AG09319 (cell line): ENCODE data around the gene R3HDM2.

Experiments
- DNase-seq: peaks from one replicate; pipeline ENCODE4 v3.0.0-alpha.2; 2010; ENCODE audit warnings: low read depth; ENCODE audit errors: extremely low read depth
- CTCF ChIP-seq: IDR thresholded peaks from 2 replicates; pipeline ENCODE4 v1.5.1; 2011; ENCODE audit warnings: low read depth, mild to moderate bottlenecking, inconsistent platforms, low read length, moderate library complexity

The R3HDM2 gene

DNA sequence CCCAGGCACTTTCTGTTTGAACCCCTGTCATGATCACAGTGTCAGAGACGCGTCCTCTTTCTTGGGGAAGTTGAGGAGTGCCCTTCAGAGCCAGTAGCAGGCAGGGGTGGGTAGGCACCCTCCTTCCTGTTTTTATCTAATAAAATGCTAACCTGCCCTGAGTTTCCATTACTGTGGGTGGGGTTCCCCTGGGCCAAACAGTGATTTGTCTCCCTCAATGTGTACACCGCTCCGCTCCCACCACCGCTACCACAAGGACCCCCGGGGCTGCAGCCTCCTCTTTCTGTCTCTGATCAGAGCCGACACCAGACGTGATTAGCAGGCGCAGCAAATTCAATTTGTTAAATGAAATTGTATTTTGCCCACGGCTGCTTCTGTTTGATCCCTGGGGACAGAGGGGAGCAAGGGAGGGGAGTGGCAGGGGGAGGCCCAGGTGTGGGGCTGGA lies 196.2 kb downstream of the R3HDM2 start:
- no peak for DNase-seq
- TF ChIP-seq CTCF, result no peak

DNA sequence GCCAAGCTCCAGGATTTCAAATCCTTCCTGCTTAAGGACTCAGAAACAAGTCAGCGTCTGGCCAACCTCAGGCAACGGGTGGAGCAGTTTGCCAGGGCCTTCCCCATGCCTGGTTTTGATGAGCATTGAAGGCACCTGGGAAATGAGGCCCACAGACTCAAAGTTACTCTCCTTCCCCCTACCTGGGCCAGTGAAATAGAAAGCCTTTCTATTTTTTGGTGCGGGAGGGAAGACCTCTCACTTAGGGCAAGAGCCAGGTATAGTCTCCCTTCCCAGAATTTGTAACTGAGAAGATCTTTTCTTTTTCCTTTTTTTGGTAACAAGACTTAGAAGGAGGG lies 196.6 kb downstream of the R3HDM2 start:
- no peak for TF ChIP-seq CTCF
- no peak for DNase-seq

DNA sequence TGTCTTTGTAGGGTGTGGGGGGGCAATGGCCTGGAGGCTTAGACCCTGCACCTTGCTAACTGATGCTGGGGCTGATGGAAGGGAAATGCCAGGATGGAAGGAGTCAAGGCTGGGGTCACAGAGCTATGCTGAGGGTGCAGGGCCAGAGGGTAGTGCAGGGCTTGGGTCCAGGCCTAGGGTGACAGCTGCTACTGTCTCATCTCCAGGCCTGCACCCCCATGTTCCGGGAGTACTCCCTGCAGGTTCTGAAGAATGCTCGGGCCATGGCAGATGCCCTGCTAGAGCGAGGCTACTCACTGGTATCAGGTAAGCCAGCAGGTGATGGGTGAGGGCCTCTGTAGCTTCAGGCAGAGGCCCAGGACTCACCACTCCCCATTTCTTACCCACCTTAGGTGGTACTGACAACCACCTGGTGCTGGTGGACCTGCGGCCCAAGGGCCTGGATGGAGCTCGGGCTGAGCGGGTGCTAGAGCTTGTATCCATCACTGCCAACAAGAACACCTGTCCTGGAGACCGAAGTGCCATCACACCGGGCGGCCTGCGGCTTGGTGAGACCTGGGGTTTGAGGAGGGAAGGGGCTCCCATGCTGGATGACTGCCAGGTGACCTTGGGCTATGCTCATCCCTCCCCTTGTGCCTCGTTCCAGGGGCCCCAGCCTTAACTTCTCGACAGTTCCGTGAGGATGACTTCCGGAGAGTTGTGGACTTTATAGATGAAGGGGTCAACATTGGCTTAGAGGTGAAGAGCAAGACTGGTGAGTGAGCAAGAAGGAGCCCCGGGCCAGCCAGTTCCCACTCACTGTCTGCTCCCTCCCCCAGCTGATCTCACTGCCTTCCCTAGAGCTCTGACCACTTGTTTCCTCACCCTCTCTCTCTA lies 197.2 kb downstream of the R3HDM2 start:
- no peak for TF ChIP-seq CTCF
- no peak for DNase-seq

DNA sequence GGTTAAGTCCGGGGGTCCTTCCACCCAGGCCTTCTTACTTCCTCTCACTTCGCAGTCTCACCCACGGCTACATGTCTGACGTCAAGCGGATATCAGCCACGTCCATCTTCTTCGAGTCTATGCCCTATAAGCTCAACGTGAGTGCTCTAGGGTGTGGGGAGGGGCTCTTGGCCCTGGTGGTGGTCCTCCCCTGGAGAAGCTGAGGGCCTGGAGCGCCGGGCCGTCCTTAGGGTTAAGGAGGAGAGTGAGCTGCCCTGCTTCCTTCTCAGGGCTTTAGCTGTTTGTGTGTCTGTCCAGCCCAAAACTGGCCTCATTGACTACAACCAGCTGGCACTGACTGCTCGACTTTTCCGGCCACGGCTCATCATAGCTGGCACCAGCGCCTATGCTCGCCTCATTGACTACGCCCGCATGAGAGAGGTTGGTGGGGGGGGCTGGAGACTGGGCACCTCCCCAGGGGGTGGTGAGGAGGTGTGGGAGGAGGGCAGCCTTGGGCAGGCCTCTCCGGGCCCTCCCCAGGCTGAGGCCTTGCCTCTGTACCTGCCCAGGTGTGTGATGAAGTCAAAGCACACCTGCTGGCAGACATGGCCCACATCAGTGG lies 198.6 kb downstream of the R3HDM2 start:
- no peak for TF ChIP-seq CTCF
- no peak for DNase-seq

- no peak for DNase-seq
- no peak for TF ChIP-seq CTCF
These were observed 199.4 kb downstream of the R3HDM2 start for GRCh38 chr12:57231276-57232021.

DNA sequence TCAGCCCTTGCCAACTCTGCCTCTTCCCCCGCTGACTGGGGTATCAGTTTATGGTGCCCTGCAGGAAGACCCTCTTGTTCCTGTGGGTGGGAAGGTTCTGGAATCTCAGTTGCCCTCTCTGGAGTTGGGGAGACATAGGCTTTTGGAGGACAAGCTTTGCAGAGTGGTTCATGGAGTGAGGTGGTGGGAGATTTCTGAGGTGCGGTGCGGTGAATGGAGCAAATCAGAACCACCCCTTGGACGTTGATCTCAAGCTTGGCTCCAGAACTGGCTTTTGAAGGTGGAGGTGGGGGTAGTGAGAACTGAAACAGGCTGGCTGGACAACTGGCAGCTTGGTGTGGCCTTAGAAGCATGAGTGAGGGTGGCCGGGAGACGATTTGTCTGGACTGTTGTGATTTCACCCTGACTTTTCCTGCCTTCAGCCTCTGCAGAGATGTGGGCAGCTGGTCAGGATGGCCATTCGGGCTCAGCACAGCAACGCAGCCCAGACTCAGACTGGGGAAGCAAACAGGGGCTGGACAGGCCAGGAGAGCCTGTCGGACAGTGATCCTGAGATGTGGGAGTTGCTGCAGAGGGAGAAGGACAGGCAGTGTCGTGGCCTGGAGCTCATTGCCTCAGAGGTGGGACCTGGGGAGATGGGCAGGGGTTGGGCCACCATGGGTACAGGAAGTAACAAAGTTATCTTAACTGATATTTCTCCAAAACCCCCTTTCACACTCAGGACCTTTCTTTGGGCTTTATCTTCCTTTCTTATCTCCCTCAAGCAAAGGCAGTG lies 200.3 kb downstream of the R3HDM2 start:
- no peak for TF ChIP-seq CTCF
- no peak for DNase-seq
